Activated naive CD8-positive, alpha-beta T cell treated with anti-CD3 and anti-CD28 coated beads, Interleukin-2, amount 50 U/mL, for 16 hours (primary cell): ENCODE measurements around the gene MPPED1.

Source experiments
- DNase-seq: peaks from one replicate; pipeline ENCODE4 v3.0.0-alpha.2; 2020; ENCODE audit warnings: low read depth, low spot score

MPPED1 gene

DNA sequence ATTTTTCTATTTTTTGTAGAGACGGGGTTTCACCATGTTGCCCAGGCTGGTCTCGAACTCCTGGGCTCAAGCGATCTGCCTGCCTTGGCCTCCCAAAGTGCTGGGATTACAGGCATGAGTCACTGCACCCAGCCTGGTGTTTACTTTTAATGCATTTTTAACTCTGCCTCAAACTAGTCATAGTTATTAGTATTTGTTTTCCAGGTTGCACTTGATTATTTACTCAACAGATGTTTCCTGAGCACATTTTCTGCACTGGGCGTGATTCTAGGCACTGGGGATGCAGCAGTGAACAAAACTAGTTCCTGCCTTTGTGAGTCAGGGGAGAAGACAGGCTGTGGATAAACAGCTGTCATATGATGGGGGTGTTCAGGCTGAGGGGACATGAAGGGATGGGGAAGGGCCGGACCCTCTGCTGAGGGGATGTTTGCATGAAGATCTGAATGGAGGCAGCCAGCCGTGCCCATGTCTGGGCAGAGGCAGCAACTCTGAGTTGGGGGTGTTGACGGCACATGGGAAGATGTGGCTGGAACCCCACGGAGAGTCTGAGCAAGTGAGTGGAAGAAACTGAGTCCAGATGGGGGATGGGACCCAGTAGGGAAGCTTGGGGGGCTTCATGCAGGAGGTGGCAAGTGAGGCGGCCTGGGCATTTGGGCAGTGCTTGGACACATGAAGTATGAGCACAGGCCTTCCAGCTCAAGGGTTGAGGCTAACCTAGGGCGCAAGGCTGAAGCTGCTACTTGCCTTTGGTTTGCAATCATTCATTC, 34.4 kb downstream of the MPPED1 start:
- DNase-seq: no peak

DNA sequence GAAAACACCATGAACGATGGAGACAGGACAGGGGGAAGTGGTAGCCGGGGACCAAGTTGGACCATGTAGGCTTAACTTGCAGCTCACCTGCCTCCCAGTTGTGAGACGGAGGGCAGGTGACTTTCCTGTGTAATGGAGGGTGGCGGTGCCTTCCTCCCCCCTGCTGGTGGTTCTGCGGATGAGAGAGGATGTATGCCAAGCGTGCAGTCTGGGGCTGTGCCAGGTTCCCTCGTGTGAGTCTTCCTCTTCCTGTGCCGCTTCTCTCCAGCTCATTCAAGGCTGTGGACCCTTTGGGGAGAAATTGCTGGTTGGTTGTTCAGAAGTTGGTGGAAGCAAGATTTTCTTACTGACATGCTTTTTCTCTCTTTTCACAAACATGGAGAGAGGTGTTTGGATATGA, 35.1 kb downstream of the MPPED1 start:
- DNase-seq: no peak

DNA sequence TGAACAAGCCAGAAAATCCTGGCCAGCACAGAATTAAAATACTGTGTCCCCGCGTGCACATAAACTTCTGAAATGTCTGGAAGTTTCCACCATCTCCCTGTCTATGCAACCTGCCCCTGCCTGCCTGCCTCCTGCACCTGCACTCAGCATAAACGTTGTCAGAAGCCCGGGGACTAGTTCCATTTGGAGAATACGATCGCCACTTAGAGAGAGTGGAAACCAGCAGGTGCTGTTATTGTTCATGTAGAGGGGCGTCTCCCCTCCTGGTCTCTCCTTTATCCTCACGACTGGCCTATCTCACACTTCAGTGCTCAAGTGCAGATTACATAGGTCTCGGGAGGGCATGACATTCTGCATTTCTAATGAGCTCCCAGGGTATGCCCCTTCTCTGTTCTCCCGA, 35.6 kb downstream of the MPPED1 start:
- DNase-seq: no peak

DNA sequence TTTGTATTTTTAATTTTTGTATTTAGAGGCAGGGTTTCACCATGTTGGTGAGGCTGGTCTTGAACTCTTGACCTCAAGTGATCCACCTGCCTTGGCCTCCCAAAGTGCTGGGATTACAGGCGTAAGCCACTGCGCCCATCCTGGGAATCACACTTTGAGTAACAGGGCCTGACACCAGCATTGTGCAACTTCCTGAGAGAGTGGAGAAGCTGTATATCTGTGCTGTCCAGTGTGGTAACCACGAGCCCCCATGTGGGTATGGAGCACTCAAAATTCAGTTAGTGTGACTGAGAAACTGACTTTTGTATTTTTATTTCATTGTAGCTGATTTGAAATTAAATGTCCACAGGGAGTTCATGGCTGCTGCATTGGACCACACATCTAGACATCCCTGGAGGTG, 36.2 kb downstream of the MPPED1 start:
- no peak for DNase-seq

DNA sequence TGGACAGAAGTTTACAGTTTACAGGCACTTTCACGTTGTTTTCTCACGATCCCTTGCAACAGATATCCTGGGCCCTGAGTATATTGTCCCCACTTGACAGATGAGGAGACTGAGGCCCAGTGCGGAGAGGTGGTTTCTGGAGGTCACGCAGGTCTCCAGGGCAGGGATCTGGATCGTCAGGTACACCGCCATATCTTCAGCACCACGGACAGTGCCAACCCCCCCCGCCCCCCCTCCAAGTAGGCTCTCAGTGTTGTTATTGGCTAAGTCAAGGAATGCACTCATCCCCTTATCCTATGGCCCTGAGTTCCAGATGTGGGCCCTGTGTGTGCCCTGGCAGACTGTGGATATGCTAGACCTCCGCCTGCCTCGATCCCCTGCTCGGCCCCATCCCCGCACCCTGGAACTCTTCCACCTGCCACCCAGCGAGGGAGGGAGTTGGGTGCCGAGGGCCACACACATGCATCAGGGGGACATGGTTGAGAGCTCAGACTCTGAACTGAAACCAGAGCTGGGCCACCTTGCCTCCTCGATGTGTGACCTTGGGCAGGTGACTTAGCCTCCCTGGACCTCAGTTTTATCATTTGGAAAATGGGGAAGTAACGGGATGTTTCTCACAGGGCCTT, 37.5 kb downstream of the MPPED1 start:
- no peak for DNase-seq

DNA sequence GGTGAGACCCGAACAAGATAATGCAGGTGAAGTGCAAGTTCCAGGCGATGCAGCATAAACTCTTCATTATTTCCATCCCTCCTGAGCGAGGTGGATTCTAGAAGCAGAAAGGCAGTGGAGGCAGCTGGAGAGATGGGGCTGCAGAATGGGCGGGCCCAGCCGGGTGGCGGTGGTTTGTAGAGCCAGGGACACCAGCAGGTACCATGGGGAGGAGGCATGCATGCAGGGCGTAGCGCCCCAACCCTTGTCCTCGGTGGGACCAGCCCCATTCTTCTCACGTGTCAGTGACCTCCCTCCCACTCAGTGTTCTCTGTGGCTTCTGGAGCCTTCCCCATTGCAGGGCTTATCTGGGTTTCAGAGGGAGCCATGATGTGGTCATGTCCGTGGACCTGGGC, 38.0 kb downstream of the MPPED1 start:
- DNase-seq: no peak

DNA sequence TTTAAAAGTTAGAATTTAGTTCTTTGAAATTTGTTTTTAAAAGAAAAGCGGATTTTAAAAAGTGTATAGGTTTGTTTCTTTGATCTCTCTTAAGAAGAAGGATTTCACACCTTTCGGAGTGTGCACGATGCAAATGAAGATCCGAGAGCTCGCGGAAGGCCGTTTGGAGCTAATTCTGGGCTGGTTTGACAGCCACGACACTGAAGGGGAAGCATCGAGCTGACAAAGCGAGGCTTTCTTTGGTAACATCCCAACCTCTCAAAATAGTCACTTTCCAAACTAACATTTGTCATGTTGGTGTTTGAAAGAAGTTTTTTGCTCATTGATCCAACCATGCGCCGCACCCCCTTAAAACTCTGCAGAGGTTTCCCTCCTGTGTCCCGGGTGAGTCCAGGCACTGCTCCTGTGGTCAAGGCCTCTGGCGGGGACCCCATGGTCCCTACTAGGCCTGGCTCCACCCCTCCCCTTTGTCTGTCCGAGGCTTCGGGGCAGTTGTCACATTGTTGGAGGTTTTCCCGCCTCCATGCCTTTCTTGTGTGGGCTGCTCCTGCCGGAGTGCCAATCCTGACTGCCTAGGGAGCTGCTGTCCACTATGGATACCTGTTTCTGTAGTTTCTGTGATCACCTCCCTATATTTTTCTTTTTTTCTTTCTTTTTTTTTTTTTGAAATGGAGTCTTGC, 39.7 kb downstream of the MPPED1 start:
- DNase-seq: no peak

DNA sequence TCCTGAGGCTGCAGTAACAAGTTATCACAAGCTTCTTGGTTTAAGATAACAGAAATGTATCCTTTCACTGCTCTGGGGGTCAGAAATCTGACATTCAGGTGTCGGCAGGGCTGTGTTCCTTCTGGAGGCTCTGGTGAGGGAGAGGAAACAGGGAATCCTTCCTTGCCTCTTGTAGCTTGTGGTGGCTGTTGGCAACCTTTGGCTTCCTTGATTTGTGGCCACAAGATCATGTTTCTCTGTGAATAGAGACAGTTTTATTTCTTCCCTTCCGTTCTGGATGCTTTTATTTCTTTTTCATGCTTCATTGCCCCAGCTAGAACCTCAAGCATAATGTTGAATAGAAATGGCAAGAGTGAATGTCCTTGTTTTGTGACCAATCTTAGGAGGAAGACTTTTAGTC, 44.0 kb downstream of the MPPED1 start:
- no peak for DNase-seq

DNA sequence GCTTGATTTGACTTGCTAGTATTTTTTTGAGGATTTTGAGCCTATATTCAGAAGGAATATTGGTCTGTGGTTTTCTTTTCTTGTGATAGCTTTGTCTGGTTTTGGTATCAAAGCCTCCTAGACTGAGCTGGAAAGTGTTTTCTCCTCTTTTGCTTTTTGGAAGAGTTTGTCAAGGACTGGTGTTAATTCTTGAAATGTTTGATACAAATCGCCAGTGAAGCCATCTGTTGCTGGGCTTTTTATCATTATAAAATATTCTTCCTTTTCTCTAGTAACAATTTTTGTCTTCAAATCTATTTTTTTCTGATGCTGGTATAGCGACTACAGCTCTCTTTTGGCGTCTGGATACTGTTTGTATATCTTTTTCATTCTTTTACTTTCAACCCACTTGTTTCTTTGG, 45.2 kb downstream of the MPPED1 start:
- DNase-seq: no peak

DNA sequence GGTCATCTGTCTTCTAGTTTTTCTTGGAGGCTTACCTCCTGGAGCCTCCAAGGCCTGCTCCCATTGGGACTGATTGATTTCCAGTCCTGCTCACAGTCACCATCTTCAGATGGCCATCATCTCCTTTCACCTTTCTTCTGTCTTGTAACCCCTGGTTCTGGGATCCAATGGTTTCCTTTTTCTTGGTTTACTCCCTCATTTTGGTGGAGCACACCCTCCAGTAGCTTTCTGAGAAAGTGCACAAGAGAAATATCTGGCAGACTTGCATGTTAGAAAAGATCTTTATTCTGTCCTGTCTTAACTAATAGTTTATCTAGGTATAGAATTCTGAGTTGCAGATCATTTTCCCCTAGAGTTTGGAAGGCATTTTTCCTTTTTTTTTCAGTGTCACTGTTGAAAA, 50.9 kb downstream of the MPPED1 start:
- no peak for DNase-seq

DNA sequence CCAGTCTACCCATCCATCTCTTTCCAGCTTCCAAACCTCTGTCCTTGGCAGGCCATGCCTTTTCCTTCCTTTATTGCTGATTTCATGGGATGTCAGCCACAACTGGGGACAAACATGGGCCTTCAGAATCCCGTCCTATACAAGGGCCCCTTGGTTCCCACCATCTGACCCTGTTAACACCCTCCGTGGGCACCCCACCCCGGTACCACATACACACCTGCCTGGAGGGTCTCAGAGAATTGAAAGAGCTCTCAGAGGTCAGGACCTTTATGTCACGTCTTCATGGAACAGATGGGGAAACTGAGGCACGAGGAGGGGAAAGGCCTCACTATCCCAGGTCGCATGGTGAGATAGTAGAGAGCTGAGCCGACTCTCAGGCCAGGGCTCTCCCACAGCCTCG, 53.0 kb downstream of the MPPED1 start:
- DNase-seq: no peak

DNA sequence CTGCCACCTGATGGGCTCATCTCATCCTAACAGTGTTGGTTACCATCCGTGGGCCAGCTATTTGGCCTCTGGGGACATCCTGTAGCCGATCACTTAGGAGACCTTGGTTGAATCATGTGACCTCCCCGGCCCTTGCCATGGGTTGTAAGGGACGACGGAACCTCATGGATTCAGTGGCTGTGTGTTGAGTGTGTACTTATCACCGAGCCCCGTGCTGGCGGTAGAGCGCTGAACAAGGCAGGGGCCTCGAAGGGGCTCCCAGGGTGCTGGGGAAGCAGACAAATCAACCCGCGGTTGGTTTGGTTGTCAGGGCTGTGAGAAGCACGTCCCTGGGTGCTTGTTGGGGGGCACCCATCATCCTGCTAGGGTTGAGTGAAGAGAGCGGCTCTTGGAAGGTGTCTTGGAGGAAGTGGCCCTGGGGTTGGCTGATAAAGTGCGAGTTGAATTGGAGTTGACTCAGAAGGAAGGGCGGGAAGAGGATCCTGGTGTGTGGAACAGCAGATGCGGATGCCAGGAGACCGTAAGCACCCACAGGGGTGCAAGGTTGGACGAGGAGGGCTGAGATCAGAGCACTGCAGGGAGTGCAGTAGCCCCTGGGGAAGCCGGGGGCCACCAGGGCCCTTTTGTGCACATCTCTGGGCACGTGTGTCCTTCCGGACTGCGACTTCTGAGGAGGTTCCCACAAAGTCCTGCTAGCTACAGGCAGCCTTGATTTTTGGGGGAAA, 53.6 kb downstream of the MPPED1 start:
- DNase-seq: no peak

DNA sequence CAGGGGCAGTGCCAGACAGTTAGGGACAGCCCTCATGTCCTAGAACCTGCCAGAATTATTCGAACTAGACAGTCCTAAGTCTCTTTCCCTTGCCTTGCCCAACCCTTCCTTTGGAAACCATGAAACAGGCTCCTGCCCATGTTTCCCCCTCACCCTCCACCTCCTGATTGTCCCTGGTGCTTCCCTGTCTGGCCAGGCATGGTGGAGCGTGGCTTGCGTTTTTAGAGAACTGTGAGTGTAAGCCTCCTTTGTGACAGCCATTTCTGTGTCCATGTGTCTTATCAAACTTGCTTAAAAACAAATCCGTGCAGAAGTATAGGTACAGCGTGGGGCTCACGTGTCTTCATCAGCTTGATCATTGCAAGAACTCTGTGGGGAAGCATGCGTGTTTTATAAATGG, 54.9 kb downstream of the MPPED1 start:
- DNase-seq: no peak

DNA sequence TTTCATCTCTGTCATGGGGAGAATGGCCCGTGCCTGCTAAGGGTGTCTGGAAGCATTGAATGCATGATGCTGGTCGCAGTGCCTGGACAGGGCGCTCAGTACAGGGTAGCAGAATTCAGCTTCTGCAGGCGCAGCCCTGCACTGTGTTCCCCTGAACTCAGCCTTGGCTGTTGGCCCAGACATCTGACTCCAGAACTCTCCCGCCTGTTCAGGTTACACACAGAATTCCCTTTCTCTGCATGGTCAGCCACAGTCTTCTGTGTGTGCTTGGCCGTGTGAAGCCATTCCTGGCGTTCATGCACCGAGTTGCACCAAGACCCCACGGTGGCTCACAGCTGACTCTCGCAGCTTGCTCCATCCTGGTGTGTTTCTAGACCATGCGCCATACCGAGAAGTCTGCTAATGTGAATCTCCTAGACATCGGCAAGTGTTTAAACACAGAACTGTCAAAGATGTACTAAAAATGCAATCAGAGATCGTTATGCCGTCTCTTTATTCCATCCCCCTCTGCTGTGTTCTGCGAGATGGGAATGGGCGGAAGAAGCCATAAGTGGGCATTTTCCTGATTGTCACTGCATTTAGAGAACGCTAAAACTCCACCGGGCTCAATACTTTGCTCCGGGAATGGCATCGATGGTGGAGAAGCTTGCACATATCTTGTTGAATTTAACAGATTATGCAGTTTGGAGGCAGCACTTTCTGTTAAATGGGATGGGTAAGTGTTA, 55.6 kb downstream of the MPPED1 start:
- DNase-seq: no peak

DNA sequence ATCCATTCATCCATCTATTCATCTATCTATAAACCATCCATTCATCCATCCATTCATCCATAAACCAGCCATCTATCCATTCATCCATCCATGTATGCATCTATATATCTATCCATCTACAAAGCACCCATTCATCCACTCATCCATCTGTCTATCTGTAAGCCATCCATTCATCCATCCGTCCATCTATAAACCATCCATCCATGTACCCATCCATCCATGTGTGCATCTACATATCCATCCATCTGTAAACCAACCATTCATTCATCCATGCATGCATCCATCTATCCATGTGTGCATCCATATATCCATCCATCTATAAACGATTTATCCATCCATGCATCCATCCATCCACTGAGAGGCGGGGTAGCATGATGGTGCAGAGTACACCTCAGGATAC, 58.4 kb downstream of the MPPED1 start:
- DNase-seq: no peak

DNA sequence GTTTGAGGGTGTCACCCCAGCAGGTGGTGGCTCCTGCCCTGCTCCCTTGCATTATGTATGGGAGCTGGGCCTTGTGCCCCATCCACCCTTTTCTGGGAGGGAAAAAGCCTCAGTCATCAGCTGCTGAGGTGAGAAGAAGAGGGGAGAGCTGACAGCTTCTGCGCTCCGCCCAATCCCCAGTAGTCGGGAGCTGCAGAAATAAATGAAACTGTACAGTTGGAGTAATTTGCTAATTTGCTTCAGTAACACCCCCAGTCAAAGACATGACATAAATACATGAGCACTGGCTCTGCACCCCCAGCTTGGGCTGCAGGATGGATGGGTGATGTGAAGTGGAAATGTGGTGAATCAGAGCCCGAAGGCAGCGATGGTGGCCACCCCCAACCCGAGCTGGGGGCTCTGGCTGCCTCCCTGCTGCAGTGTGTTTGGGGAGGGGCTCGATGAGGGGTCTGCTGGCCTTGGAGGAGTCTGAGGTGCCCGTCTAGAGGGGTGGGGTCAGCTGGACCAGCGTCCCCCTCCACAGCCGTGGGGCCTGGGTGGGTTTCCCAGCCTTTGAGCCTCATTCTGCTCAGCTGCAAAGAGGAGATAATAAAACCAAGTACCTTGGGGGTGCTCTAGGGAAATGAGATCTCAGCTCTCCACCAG, 59.2 kb downstream of the MPPED1 start:
- DNase-seq: no peak

DNA sequence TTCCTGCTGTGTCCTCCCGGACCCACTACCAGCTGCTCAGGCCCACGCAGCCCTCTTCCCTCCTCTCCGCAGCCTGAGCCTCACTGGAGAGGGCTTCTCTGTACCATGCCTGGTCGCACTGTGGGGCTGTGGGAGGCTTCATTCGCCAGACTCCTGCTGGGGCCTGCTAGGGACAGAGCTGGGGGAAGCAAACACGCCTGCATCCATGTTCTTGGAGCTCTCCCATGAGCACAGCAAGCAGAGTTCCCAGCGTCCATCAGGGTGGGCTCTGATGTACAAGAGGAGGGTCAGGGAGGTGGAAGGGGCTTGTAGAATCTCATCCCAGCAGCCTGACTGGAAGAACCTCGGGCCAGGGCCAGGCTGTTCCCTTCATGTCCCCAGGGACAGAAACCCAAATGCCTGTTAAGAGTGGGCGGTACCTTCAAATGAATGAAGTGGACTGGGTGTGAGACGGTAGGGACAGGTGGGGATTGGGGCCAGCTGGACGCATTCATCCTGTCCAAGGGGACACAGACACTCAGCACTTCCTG, 59.9 kb downstream of the MPPED1 start:
- no peak for DNase-seq

DNA sequence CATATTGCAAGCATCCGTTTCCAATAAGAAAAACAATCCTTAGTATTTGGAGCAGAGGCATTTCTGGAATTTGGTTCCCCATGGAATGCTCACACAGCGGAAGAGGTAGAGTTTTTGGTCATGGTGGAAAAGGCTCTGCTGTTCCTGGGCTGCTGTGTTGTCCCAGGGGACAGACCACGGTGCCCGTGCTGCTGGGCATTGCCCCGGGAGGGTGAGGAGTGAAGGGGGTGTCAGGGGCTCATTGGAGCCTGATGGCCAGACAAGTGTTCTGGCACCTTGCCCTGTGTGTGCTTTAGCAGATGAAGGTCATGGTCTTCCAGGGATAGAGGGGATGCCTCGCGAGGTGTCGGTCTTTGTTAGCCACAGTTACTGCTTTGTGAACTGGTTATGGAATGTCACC, 61.2 kb downstream of the MPPED1 start:
- DNase-seq: no peak

DNA sequence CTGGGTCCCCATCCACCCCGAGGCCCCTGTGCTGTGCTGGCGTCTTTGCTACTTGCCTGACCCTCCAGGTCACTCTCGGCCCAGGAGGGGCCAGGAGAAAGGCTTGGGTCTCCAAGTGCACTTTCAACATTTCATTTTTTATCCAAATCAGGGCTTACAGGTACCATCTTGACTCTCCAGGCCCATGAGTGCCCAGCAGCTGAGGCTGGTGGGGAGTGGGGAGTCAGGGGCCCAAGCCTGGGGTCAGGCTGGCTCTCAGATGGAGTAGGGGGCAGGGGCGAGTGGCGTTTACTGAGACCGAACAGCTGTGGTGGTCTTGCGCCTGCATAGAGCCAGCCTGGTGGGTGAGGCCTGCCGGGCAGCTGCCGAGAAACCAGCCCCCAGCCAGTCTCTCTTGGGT, 61.6 kb downstream of the MPPED1 start:
- DNase-seq: no peak

DNA sequence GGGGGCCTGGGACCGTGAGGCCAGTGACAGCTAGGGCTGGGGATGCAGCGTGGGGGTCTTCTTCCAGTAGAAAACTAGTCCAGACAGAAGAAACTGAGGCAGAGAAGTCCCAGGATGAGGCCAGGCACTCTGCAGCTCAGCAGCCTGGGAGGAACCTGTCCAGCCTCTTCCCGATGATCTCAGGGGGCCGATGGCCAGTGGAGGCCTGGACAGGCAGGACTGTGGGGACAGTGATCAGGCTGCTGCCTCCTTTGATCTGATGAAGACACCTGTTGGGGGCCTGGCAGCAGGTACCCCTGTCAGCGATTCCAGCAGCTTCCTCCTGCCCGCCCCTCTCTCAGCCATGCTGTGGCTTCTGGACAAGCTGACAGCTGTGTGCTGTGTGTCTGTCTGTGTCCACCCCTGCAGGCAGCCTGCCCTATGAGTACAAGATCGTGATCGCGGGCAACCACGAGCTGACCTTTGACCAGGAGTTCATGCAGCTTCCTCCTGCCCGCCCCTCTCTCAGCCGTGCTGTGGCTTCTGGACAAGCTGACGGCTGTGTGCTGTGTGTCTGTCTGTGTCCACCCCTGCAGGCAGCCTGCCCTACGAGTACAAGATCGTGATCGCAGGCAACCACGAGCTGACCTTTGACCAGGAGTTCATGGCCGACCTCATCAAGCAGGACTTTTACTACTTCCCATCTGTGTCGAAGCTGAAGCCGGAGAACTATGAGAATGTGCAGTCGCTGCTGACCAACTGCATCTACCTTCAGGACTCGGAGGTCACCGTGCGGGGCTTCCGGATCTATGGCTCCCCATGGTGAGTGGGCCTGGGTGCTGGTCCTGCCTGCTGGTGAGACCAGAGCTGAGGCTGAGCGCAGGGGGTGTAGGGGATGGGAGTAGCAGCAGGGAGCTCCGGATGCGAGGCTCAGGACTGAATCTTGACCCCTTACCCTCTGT, 62.6 kb downstream of the MPPED1 start:
- no peak for DNase-seq
